Colon (tissue), 2 donors: ENCODE results near the gene CALHM6.

ENCODE experiments used
- FAIRE-seq: peaks from 2 replicates; lab custom pipeline; 2012; peaks lifted over from hg19 to GRCh38; lab: Jason Lieb, UNC
- donor health status: control.
- donor health status: control.

The CALHM6 gene

DNA sequence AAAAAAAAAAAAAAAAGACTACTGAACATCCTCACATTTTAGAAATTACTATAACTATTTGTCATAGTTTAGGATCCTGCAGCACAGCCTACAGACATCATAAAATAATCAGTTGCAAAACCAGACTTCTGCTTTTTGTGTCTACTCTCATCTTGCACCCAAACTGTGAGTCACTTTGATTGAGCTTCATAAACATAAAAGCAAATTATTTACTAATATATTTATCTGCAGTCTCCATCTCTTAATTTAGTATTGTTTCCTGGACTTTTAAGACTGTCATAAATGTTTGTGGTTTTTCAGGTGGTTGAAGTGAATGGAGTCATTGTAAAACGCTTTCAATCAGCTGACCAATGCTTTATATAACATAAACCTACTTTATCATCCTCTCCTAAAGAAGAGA lies 14.8 kb upstream of the CALHM6 start:
- no peak for FAIRE-seq

DNA sequence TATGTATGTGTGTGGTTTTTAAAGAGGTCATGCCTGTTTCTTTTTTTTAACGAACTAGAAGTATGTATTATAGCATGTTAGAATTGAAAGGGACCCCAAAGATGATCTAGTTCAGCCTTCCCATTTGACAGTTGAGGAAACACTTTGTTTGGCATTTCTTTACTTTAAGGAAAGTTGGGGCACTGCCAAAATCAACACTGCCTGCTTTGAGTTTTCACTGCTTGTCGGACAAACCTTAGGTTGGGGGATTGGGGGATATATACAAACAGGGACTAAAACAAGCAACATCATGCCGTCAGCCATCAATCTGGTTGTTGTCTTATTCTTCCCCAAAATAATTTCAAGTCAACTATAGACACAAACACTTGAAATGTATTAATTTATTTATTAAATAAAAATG lies 14.1 kb upstream of the CALHM6 start:
- no peak for FAIRE-seq

DNA sequence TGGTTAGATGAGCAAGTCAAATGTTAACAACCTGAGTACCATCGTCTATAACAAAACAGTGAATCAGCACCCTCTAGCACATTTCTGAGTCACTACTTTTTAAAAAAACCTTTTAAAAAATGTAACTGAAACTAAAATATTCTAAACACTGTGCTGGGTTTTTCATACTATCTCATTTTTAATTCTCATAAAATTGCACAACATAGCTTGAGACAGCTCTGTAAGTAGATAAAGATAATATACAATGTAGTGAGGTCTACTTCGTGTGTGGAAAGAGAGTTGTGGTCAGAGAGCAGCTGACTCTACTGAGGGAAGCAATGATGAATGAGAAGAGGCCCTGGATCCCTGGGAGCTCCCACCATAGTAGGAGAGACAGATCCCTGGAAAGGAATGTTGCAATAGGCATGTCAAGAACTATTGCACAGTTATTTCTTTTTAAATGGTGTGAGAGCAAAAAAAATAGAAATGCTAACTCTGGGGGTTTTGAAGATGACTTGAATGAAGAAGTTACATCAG lies 13.6 kb upstream of the CALHM6 start:
- FAIRE-seq: no peak

DNA sequence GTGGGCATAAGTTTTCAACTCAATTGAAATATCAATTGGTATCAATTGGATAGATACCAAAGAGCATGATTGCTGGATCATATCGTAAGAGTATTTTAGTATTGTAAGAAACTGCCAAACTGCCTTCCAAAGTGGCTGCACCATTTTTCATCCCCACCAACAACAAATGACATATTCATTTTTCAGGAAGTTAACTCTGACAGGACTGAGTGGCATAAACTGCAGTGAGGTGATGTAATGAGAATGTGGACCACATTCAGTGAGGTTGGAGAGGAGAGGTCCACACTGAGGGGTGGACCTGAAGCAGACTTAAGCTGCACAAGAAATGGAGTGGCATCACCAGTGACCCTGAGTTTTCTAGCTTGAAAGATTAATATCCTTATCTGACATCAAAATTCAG lies 11.6 kb upstream of the CALHM6 start:
- no peak for FAIRE-seq

DNA sequence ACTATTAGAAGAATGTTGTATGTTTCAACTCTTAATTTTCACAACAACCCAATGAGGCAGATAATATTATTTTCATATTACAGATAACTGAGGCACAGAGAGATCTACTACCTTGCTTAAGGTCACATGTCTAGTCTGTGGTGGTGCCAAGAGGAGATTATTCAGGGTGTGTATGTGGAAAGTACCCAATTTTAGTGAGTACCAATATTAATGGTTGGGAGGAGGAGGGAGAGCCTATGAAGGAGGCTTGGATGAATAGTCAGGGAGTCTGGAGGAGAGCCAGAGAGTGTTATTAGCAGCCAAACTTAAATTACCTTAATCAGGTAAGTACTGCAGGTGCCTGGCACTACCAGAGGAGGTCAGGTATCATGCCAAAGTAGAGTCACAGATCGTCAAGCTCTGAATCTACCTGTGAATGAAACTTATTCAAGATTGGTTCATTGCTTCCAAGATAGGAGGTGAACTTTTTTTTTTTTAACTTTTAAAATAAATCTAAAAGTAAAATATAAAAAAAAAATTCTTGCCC lies 10.9 kb upstream of the CALHM6 start:
- FAIRE-seq: no peak

DNA sequence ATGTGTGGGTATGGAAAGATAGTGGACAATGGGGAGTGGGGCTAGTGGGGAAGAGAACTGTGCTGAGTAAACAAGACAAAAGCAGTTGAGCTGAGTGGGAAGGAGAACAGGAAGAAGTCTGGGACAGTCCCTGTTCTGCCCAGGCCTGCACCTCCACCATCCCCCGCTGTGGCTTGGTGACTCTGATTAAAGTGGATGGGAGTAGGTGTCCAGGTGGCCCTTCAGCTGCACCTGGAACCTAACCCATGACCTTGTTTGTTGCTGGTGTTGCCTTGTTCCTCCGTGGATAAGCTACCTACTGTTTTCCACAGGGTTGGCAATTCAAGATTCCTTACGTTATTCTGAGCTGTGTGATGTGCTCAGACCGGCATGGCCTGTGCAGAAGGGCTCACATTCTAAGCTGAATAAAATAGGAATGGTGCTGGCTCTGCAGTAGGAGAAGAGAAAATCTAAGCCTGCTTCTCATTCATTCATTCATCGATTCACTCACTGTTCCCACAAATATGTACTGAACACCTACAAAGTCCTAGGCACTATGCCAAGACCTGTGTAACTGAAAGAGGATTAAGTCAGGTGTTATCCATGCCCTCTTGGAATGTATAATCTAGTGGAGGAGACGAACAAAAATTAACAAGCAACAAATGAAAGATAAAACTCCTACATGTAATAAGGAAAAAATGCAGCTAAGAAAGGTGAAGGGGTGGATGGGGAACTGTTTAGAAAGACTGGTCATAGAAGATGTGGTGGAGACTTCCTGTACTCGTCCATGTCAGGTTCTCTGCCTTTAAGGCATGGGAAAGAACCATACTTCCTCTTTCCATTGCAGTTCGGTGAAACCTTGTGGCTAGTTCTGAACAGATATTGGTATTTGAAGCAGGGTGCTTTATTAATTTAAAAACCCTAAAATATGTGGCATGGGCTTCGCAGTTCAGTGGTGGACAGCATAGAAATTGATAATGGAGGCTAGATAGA lies 10.1 kb upstream of the CALHM6 start:
- FAIRE-seq: no peak

DNA sequence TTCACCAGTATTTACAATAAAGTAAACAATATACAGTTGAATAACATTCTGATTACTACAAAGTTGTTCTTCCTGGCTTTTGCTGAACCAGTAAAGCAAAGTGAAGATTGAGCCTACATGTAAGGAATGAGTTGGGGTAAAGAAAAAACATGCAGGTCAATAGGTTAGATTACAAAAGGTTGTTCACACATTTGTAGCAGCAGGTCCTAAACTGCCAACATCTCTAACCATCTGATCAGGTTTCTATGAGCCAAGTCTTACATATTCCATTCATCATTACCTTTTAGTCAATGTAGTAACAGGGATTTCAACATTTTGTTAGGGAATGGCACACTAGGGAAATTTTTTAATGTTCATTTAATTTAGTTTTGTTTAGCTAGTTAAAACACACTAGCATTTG lies 9.3 kb upstream of the CALHM6 start:
- FAIRE-seq: no peak

DNA sequence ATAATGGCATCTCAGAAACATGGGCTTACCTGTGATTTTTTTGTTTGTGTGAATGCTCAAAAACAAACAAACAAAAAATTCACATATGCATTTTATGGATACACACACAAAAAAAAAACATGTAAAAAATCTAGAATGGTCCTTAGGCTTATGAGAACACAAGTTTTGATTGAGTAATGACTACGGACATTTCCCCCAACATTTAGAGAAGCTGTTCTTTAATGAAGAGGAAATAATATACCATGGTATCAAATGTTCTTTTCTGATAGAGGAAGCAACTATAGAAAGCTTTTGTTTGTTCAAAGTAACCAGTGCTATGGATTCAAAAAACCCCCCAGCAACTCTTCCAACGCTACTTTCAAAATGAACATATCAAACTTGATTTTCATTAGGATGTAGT lies 8.6 kb upstream of the CALHM6 start:
- no peak for FAIRE-seq

DNA sequence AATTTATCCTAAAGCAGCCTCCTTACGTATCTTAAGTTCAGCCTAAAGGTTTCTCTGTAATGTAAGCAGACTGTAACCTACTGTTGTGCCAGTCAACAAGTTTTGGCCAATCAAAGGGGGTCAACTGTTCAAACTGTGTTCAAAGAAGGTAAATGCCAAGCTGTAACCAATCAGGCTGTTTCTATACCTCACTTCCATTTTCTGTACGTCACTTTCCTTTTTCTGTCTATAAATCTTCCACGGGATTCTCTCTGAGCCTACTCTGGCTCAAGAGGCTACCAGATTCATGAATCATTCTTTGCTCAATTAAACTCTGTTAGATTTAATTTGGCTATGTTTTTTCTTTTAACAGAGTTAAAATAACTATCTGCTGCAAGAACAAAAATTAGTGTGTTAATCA lies 5.1 kb upstream of the CALHM6 start:
- no peak for FAIRE-seq

DNA sequence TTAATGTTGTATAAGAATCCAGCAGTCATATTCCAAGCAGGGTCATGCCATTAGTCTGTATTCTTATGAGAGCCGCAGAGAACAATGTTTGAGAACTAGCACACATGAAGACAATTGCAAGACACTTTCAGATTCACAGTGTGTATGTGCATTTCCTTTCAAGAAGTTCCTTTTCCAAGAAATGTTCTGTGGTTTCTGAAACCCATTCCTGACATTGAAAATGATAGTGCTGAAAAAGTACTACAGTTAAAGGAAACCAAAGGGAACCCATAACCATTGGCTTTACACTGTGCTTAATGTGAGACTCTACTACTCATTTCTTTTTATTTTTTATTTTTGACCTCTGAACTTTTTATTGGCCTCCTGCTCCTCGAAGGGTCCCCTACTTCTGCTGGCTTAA lies 4.2 kb upstream of the CALHM6 start:
- no peak for FAIRE-seq

DNA sequence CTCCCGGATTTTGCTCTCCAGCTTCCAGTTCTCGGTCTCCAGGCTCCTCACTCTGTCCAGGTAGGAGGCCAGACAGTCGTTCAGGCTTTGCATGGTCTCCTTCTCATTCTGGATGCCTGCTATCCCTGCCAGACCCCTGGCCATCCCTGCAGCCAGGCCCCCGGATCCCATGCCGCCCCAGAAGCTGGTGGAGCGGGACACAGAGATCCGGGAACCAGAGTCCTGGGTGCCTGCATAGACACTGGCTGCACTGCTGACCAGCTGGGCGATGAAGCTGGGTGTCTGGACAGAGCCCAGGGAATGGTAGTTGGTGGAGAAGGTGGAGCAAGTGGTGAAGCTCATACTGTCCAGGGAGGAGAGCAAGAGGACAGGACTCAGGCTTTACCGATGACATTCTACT lies 2.9 kb upstream of the CALHM6 start:
- no peak for FAIRE-seq

DNA sequence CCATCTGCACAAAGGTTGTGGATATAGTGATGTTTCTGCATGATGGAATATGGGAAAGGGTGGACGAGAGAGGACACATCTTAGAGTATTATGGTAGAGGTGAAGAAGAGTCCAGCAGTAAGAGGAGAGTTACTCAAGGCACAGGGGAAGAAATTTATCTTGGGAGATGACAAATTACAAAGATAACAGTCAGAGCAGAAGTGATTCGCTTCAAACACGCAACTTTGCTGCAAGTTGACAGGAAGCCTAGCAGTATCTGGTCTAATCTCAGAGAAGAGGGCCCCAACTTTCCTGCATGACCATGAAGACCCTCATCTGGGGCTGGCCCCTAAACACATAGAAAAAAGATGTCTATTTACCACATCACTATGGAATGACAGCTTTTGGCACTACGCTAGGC lies 1.2 kb upstream of the CALHM6 start:
- no peak for FAIRE-seq

DNA sequence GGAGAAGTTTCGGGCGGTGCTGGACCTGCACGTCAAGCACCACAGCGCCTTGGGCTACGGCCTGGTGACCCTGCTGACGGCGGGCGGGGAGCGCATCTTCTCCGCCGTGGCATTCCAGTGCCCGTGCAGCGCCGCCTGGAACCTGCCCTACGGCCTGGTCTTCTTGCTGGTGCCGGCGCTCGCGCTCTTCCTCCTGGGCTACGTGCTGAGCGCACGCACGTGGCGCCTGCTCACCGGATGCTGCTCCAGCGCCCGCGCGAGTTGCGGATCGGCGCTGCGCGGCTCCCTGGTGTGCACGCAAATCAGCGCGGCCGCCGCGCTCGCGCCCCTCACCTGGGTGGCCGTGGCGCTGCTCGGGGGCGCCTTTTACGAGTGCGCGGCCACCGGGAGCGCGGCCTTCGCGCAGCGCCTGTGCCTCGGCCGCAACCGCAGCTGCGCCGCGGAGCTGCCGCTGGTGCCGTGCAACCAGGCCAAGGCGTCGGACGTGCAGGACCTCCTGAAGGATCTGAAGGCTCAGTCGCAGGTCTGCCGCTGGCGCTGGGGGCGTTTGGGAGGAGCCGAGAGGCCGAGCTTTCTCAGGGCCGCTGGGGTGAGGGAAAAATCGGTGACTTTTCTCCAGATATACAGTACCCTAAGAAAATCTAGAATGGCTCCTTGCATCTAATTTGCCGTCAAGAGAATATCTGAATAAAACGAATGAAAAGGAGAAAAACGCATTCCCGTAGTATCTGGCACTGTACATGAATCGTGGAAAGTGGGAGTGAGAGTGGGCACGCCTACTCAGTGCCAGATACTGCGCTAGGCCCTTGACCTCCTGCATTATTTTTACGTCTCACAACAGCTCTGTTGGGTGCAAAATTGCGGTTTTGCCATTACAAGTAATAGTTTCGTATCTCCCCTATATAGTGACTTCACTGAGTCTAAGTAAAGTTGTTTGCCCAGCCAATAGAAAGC lies 1.0 kb downstream of the CALHM6 start:
- FAIRE-seq: no peak

DNA sequence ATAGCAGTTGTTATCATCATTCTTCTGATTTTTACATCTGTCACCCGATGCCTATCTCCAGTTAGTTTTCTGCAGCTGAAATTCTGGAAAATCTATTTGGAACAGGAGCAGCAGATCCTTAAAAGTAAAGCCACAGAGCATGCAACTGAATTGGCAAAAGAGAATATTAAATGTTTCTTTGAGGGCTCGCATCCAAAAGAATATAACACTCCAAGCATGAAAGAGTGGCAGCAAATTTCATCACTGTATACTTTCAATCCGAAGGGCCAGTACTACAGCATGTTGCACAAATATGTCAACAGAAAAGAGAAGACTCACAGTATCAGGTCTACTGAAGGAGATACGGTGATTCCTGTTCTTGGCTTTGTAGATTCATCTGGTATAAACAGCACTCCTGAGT lies 2.1 kb downstream of the CALHM6 start:
- no peak for FAIRE-seq

DNA sequence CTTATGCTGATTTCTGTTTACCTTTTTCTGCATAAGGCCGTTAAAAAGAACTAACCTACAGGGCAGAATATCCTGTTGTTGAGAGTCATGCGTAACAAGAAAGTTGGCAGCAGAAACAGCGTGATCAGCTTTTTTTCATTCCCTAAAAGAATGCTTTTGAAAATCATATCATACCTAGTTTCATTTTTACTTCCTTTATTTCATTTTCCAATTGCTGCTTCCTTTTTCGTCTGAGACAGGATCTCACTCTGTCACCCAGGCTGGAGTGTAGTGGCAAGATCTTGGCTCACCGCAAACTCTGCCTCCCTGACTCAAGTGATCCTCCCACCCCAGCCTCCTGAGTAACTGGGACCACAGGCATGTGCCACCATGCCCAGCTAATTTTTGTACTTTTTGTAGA lies 4.1 kb downstream of the CALHM6 start:
- FAIRE-seq: no peak

DNA sequence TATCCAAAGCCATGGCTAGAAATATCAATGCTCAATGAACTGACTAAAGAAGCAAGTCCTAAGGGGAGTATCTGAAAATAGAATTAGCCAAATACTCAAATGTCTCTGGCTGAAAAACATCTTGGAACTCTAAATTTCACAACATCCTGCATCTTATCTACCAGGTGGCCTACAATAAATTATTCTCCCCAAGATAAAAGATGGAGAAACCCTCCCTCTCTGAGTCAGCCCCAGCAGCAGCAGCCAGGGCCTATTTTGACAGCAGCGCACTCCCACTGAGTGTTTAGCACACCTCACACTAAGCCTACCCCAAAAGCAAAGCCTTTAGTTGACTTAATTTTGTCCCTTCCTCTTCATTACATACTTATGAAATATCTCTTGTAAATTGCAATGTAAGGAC lies 5.9 kb downstream of the CALHM6 start:
- FAIRE-seq: no peak

DNA sequence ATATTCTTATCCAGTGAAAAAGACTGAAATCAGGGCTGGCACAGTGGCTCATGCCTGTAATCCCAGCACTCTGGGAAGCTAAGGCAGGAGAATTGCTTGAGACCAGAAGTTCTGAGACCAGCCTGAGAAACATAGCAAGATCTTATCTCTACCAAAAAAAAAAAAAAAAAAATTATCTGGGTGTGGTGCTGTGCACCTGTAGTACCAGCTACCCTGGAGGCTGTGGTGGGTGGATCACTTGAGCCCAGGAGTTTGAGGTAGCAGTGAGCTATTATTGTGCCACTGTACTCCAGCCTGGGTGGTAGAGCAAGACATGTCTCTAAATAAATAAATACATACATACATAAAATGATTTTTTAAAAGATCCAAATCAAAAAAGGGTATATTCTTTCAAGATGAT lies 6.3 kb downstream of the CALHM6 start:
- no peak for FAIRE-seq

DNA sequence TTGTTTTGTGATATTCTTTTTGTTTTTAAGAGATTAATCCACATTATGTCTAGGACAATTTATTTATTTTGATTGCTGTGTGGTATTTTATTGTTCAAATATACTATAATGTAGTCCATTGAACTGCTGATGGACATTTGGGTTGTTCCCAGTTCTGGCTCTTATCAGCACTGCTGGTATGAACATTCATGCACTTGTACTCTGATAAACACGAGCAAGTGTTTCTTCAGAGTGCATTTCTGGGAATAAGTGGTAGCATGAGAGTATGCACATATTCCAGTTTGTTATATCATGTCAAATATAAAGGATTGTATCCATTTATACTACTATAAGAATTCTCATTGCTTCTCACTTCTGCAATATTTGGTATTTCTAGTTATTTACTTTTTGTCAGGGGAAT lies 7.1 kb downstream of the CALHM6 start:
- FAIRE-seq: no peak

DNA sequence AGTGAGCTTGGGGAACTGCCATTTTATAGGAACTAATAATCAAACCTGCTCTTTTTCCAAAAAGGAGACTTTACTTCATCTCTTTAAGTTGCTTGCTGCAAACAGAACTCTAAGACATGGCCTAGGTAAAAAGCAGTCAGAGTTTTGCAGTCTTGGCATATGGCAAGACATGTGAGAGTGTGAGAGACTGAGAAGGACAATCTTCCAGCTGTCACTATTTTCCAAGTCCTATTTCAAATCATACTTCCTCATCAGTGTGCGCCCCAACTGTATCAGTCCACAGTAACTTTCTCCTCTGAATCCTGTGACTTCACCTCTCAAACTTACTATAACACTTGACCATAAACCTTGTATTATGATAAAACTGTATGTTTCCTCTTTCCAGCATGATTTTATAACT lies 10.4 kb downstream of the CALHM6 start:
- no peak for FAIRE-seq

DNA sequence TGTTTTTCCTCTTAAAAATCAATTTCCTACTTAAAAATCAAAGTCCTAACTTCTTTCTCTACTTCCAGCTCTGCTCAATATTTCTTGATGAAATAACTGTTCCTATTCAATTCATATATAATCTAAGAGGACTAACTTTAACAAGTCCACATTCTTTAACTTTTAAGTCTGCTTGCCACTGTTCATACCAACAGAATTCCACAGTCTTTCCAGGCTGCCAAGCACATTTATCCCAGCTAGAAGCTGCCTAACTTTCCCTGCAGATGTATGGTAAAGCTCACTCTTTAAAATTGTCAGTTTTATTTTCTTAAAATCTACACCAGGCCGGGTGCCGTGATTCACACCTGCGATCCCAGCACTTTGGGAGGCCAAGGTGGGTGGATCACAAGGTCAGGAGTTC lies 11.5 kb downstream of the CALHM6 start:
- no peak for FAIRE-seq

DNA sequence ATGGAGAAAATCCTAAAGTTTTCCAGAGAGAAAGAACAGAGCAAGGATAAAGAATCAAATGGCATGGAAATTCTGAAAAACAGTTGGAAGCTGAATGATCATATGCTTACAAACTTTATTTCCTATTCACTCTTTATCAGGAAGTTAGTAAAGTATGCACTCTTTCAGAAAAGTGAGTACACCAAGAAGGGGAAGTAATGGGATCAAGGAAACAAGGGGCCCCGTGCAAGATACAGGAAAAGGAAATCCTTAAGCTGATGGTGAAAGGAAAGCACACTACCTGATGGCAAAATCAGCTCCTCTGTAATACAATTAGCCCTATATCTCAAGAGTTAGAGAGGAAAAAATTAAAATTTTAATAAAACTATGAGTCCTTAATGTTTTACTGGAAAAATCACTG lies 14.0 kb downstream of the CALHM6 start:
- FAIRE-seq: no peak

DNA sequence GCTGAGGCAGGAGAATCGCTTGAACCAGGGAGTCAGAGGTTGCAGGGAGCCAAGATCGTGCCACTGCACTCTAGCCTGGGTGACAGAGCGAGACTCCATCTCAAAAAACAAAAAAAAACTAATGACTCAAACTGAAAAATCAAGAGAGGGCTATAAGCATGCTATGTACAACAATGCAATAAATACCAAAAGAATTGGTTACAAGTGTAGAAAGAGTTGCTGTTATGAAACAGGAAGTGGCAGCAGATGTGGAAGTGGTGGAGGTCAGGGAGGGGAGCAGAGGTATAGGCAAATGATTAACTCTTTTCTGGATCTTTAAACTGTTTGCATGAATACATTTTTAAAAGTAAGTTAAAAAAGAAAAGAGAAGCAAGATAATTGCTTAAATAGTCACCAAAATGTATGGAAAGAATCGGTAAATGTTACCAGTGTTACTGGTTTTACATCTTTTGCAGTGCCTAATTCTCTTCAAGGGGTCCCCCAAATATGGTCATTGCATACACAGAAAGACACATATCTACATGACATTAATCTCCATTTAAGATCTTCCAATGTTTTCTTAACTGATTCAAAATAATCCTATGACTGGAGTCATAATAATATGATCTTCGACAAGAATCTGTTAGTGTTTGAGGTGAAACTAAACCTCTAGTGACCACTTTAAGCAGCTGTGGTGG lies 15.0 kb downstream of the CALHM6 start:
- no peak for FAIRE-seq
